Astrocyte (in vitro differentiated cells and primary cell): ENCODE measurements around the gene UBR3.

ENCODE experiments used
- EZH2 ChIP-seq: IDR thresholded peaks from 2 replicates; pipeline ENCODE4 v1.6.1; 2012; ENCODE audit warnings: mild to moderate bottlenecking, low read length, inconsistent platforms; ENCODE audit not compliant: insufficient read depth
- TF ChIP-seq, protein P1 (sequence below): IDR thresholded peaks from 2 replicates; pipeline ENCODE4 v1.5.1; 2011; ENCODE audit warnings: low read depth, mild to moderate bottlenecking, inconsistent platforms, low read length, moderate library complexity; ENCODE audit not compliant: insufficient read depth

DNA sequence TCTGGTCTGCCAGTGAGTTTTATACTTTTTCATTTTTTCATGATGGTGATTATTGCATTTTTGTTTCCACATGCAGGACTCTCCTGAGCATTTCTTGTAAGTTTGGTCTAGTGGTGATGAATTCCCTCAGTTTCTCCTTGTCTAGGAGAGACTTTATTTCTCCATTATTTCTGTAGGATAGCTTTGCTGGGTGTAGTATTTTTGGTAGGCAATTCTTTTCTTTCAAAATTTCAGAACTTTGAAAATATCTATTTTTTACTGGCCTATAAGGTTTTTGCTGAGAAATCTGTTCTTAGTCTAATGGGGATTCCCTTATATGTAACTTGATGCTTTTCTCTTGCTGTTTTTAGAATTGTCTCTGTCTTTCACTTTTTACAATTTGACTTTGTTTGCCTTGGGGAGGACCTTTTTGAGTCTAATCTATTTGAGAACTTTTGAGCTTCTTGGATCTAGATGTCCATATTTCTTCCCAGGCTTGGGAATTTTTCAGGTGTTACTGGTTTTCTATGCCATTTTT, 149.1 kb downstream of the UBR3 start:
- TF ChIP-seq, protein P1, sequence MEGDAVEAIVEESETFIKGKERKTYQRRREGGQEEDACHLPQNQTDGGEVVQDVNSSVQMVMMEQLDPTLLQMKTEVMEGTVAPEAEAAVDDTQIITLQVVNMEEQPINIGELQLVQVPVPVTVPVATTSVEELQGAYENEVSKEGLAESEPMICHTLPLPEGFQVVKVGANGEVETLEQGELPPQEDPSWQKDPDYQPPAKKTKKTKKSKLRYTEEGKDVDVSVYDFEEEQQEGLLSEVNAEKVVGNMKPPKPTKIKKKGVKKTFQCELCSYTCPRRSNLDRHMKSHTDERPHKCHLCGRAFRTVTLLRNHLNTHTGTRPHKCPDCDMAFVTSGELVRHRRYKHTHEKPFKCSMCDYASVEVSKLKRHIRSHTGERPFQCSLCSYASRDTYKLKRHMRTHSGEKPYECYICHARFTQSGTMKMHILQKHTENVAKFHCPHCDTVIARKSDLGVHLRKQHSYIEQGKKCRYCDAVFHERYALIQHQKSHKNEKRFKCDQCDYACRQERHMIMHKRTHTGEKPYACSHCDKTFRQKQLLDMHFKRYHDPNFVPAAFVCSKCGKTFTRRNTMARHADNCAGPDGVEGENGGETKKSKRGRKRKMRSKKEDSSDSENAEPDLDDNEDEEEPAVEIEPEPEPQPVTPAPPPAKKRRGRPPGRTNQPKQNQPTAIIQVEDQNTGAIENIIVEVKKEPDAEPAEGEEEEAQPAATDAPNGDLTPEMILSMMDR: no peak
- no peak for TF ChIP-seq EZH2
